T-helper 17 cell (primary cell): ENCODE data around the gene TOX2. TPM values are rescaled to one million over a fixed set of nuclear protein-coding genes. Genes with fewer than 3 reads are reported as not detected.

Experiments used
- ATAC-seq: fragments of 150-1000 bp; cut with Tn5 transposase; 2 replicates; pipeline ENCODE4 v1.10.0; 2021; ENCODE audit warnings: mild to moderate bottlenecking, moderate library complexity
- DNase-seq, 3 donors: peaks; one replicate each; pipeline versions ENCODE4 v3.0.0 to v3.0.0-alpha.2; 2020 to 2021
- H3K9me3 ChIP-seq: one replicate; pipeline ENCODE4 v1.7.0; 2013; ENCODE audit warnings: low read length, mild to moderate bottlenecking; ENCODE audit not compliant: control insufficient read depth, poor library complexity, severe bottlenecking
- H3K27ac Mint-ChIP-seq: one replicate; pipeline ENCODE4 v1.8.0; 2022; ENCODE audit warnings: mild to moderate bottlenecking, moderate library complexity, mixed read lengths
- H3K27me3 Mint-ChIP-seq: one replicate; pipeline ENCODE4 v1.8.0; 2022; ENCODE audit warnings: mixed read lengths
- H3K36me3 Mint-ChIP-seq: one replicate; pipeline ENCODE4 v1.8.0; 2022; ENCODE audit warnings: low read depth, mixed read lengths
- H3K4me1 Mint-ChIP-seq: one replicate; pipeline ENCODE4 v1.8.0; 2022; ENCODE audit warnings: mild to moderate bottlenecking, mixed read lengths
- H3K4me3 Mint-ChIP-seq: one replicate; pipeline ENCODE4 v1.8.0; 2022; ENCODE audit warnings: mild to moderate bottlenecking, moderate library complexity, mixed read lengths
- total RNA-seq, 4 donors: library from RNA in 2 of 4; stranded (reverse) in 2 of 4; gene quantifications; one replicate each; pipeline ENCODE4 v1.2.3 and lab custom pipeline; 2022 to 2026

The TOX2 gene
- total RNA-seq, 2 donors from 2014 or later: 1.7 to 2.2 TPM

- H3K4me3 Mint-ChIP-seq: no peak overlapping the region
- DNase-seq: no peak
- H3K27ac Mint-ChIP-seq: peak overlapping the region; percentile 86
- H3K27me3 Mint-ChIP-seq: peaks cover 12% of the 10 kb centered on the region
- H3K36me3 Mint-ChIP-seq: no peaks in the 10 kb centered on the region
- no peaks in the 10 kb centered on the region for H3K9me3 ChIP-seq
- peaks cover 21% of the 10 kb centered on the region for H3K4me1 Mint-ChIP-seq
- ATAC-seq: no peak
These were observed 159.8 kb downstream of the TOX2 start for GRCh38 chr20:44074252-44075151.

GRCh38 chr20:44075191-44075949 is 160.7 kb downstream of the TOX2 start:
- DNase-seq (no peak), ATAC-seq (no peak)
- no peaks in the 10 kb centered on the region for H3K9me3 ChIP-seq
- H3K4me3 Mint-ChIP-seq: peak overlapping the region; percentile 28
- peaks cover 14% of the 10 kb centered on the region for H3K4me1 Mint-ChIP-seq
- no peaks in the 10 kb centered on the region for H3K36me3 Mint-ChIP-seq
- peaks cover 9% of the 10 kb centered on the region for H3K27me3 Mint-ChIP-seq
- peak overlapping the region; percentile 86 for H3K27ac Mint-ChIP-seq

- ATAC-seq (no peak), DNase-seq (no peak)
- Mint-ChIP-seq H3K4me3 (no peak overlapping the region), H3K27ac (peak overlapping the region; percentile 86), H3K36me3 (no peaks in the 10 kb centered on the region), H3K27me3 (peaks cover 7% of the 10 kb centered on the region), H3K4me1 (peaks cover 16% of the 10 kb centered on the region)
- H3K9me3 ChIP-seq: no peaks in the 10 kb centered on the region
These were observed 161.2 kb downstream of the TOX2 start for GRCh38 chr20:44075950-44076232.

- no peak for ATAC-seq
- no peaks in the 10 kb centered on the region for H3K9me3 ChIP-seq
- peak overlapping the region; percentile 9 for H3K27ac Mint-ChIP-seq
- H3K4me1 Mint-ChIP-seq: peaks cover 12% of the 10 kb centered on the region
- H3K4me3 Mint-ChIP-seq: no peak overlapping the region
- H3K27me3 Mint-ChIP-seq: no peaks in the 10 kb centered on the region
- DNase-seq: no peak
- H3K36me3 Mint-ChIP-seq: no peaks in the 10 kb centered on the region
These were observed 164.6 kb downstream of the TOX2 start for GRCh38 chr20:44079291-44079690.

GRCh38 chr20:44080064-44080463 is 165.4 kb downstream of the TOX2 start:
- ATAC-seq (no peak), DNase-seq (no peak)
- peak overlapping the region; percentile 9 for H3K27ac Mint-ChIP-seq
- H3K27me3 Mint-ChIP-seq: no peaks in the 10 kb centered on the region
- H3K4me3 Mint-ChIP-seq: no peak overlapping the region
- no peaks in the 10 kb centered on the region for H3K9me3 ChIP-seq
- peaks cover 10% of the 10 kb centered on the region for H3K4me1 Mint-ChIP-seq
- H3K36me3 Mint-ChIP-seq: no peaks in the 10 kb centered on the region

GRCh38 chr20:44080646-44081267 is 166.1 kb downstream of the TOX2 start:
- H3K27me3 Mint-ChIP-seq: no peaks in the 10 kb centered on the region
- no peaks in the 10 kb centered on the region for H3K36me3 Mint-ChIP-seq
- H3K4me1 Mint-ChIP-seq: peaks cover 7% of the 10 kb centered on the region
- ATAC-seq (peak; percentile 98), DNase-seq (peak; percentile 37 to 72 (median 57))
- H3K9me3 ChIP-seq: no peaks in the 10 kb centered on the region
- no peak overlapping the region for H3K4me3 Mint-ChIP-seq
- peak overlapping the region; percentile 27 for H3K27ac Mint-ChIP-seq

- H3K4me1 Mint-ChIP-seq: peaks cover 7% of the 10 kb centered on the region
- no peaks in the 10 kb centered on the region for H3K9me3 ChIP-seq
- H3K36me3 Mint-ChIP-seq: no peaks in the 10 kb centered on the region
- DNase-seq (no peak), ATAC-seq (no peak)
- peak overlapping the region; percentile 27 for H3K27ac Mint-ChIP-seq
- H3K27me3 Mint-ChIP-seq: no peaks in the 10 kb centered on the region
- no peak overlapping the region for H3K4me3 Mint-ChIP-seq
These were observed 166.8 kb downstream of the TOX2 start for GRCh38 chr20:44081476-44081875.

GRCh38 chr20:44081888-44082287 is 167.2 kb downstream of the TOX2 start:
- Mint-ChIP-seq H3K4me3 (no peak overlapping the region), H3K27ac (no peak overlapping the region), H3K36me3 (no peaks in the 10 kb centered on the region), H3K4me1 (peaks cover 7% of the 10 kb centered on the region), H3K27me3 (peaks cover 2% of the 10 kb centered on the region)
- H3K9me3 ChIP-seq: no peaks in the 10 kb centered on the region
- ATAC-seq (no peak), DNase-seq (no peak)

GRCh38 chr20:44083220-44083933 is 168.7 kb downstream of the TOX2 start:
- peaks cover 11% of the 10 kb centered on the region for H3K27me3 Mint-ChIP-seq

GRCh38 chr20:44084439-44084838 is 169.8 kb downstream of the TOX2 start:
- Mint-ChIP-seq H3K4me3 (no peak overlapping the region), H3K4me1 (peaks cover 7% of the 10 kb centered on the region), H3K27ac (no peak overlapping the region), H3K27me3 (peaks cover 11% of the 10 kb centered on the region), H3K36me3 (no peaks in the 10 kb centered on the region)
- H3K9me3 ChIP-seq: no peaks in the 10 kb centered on the region
- DNase-seq (no peak), ATAC-seq (no peak)

More at GRCh38 chr20:44083220-44083933, 168.7 kb downstream of the TOX2 start:
- DNase-seq: no peak
- no peak for ATAC-seq
- Mint-ChIP-seq H3K4me3 (no peak overlapping the region), H3K27ac (no peak overlapping the region), H3K4me1 (peaks cover 7% of the 10 kb centered on the region), H3K36me3 (no peaks in the 10 kb centered on the region)
- no peaks in the 10 kb centered on the region for H3K9me3 ChIP-seq

- DNase-seq (no peak), ATAC-seq (no peak)
- Mint-ChIP-seq H3K27ac (no peak overlapping the region), H3K4me1 (peaks cover 7% of the 10 kb centered on the region), H3K27me3 (peaks cover 11% of the 10 kb centered on the region), H3K36me3 (no peaks in the 10 kb centered on the region), H3K4me3 (no peak overlapping the region)
- no peaks in the 10 kb centered on the region for H3K9me3 ChIP-seq
These were observed 170.2 kb downstream of the TOX2 start for GRCh38 chr20:44084891-44085290.

- Mint-ChIP-seq H3K27ac (no peak overlapping the region), H3K4me1 (peaks cover under 1% of the 10 kb centered on the region), H3K36me3 (no peaks in the 10 kb centered on the region), H3K4me3 (no peak overlapping the region), H3K27me3 (peaks cover 11% of the 10 kb centered on the region)
- DNase-seq (no peak), ATAC-seq (no peak)
- H3K9me3 ChIP-seq: no peaks in the 10 kb centered on the region
These were observed 171.2 kb downstream of the TOX2 start for GRCh38 chr20:44085616-44086434.
